K562 (cell line): ENCODE results near the gene ACBD4. TPM values are rescaled to one million over a fixed set of nuclear protein-coding genes. Genes with fewer than 3 reads are reported as not detected.

Experiments used
- ATAC-seq: fragments of 200-7000 bp; cut with Tn5 transposase; 3 replicates; pipeline ENCODE4 v1.9.1; 2020; ENCODE audit warnings: moderate library complexity
- BruUV-seq: library from RNA; stranded (reverse); fragments of 400-500 nt; replicated peaks from 2 replicates; lab custom pipeline; 2021; lab: Mats Ljungman, UMichigan
- CTCF ChIA-PET: fragments of 300-600 bp; formaldehyde crosslinking; extraction: SDS; loops from one replicate; lab custom pipeline; 2021; ENCODE audit warnings: low intra/inter-chr PET ratio; lab: Yijun Ruan, JAX
- POLR2A ChIA-PET: fragments of 300-600, 350-650 bp; sonication (Branson Sonifier 250); formaldehyde crosslinking; extraction: SDS; loops from one replicate; lab custom pipeline; 2021; ENCODE audit warnings: antibody characterized with exemption, inconsistent platforms; lab: Yijun Ruan, JAX
- DNase-seq, 4 experiments: peaks; one replicate each; pipeline versions ENCODE4 v3.0.0 to v3.0.0-alpha.2; 2011 to 2018; ENCODE audit warnings: low spot score in 3 of 4, mixed read lengths in 3 of 4; ENCODE audit errors: extremely low read depth in 1 of 4
- FAIRE-seq: peaks from 2 replicates; lab custom pipeline; 2011; peaks lifted over from hg19 to GRCh38; lab: Jason Lieb, UNC
- H2AFZ ChIP-seq: 2 replicates; pipeline ENCODE4 v1.6.0; 2011; ENCODE audit warnings: low read depth, low read length, control low read depth, inconsistent platforms
- H3K27ac ChIP-seq: fragments of 200-600 bp; 3 replicates; pipeline ENCODE4 v1.8.0; 2011; ENCODE audit warnings: low read depth, mild to moderate bottlenecking, control low read depth, inconsistent platforms, low read length, moderate library complexity, mixed read lengths; ENCODE audit errors: extremely low read depth
- H3K27me3 ChIP-seq, 2 experiments: fragments of 300-600 bp in 1 of 2; 2 replicates in 1 of 2; 3 replicates in 1 of 2; pipeline versions ENCODE4 v1.6.0 to v1.8.0; 2011; ENCODE audit warnings: inconsistent platforms in 2 of 2, low read length in 2 of 2, mild to moderate bottlenecking in 1 of 2, mixed read lengths in 1 of 2, moderate library complexity in 1 of 2; ENCODE audit not compliant: control insufficient read depth in 2 of 2, insufficient read depth in 2 of 2
- H3K36me3 ChIP-seq: fragments of 300-600 bp; 3 replicates; pipeline ENCODE4 v1.8.0; 2011; ENCODE audit warnings: mild to moderate bottlenecking, low read length, inconsistent platforms; ENCODE audit not compliant: control insufficient read depth, insufficient read depth
- H3K4me1 ChIP-seq, 2 experiments: fragments of 200-600 bp in 1 of 2; replicated peaks in 1 of 2; 2 replicates in 1 of 2; 3 replicates in 1 of 2; pipeline versions ENCODE4 v1.5.1 to v1.8.0; 2011; ENCODE audit warnings: inconsistent platforms in 2 of 2, low read length in 2 of 2, mild to moderate bottlenecking in 1 of 2, mixed read lengths in 1 of 2, moderate library complexity in 1 of 2; ENCODE audit not compliant: control insufficient read depth in 2 of 2, insufficient read depth in 2 of 2
- H3K4me2 ChIP-seq: 2 replicates; pipeline ENCODE4 v1.6.1; 2011; ENCODE audit warnings: low read length, control low read depth, inconsistent platforms, mixed read lengths; ENCODE audit not compliant: insufficient read depth
- H3K4me3 ChIP-seq: fragments of 200-600 bp; sonication (generic), shearing (Covaris generic); 2 replicates; pipeline ENCODE4 v1.5.1; 2016; ENCODE audit warnings: control low read depth, inconsistent platforms
- H3K79me2 ChIP-seq: fragments of 200-600 bp; 3 replicates; pipeline ENCODE4 v1.8.0; 2011; ENCODE audit warnings: low read length, inconsistent platforms; ENCODE audit not compliant: control insufficient read depth, insufficient read depth
- H3K9ac ChIP-seq, 2 experiments: 2 replicates each; pipeline versions ENCODE4 v1.6.0 to v1.6.1; 2011; ENCODE audit warnings: low read depth in 2 of 2, low read length in 2 of 2, control low read depth in 1 of 2, inconsistent platforms in 1 of 2, mild to moderate bottlenecking in 1 of 2, mixed read lengths in 1 of 2; ENCODE audit not compliant: insufficient read depth in 1 of 2
- H3K9me1 ChIP-seq: one replicate; pipeline ENCODE4 v1.6.0; 2011; ENCODE audit warnings: inconsistent platforms, mild to moderate bottlenecking, low read length, moderate library complexity; ENCODE audit not compliant: control insufficient read depth, insufficient read depth
- H3K9me3 ChIP-seq: replicated peaks from 2 replicates; pipeline ENCODE4 v1.5.1; 2011; ENCODE audit warnings: low read depth, low read length, inconsistent platforms; ENCODE audit not compliant: control insufficient read depth, insufficient read depth
- H4K20me1 ChIP-seq: replicated peaks from 2 replicates; pipeline ENCODE4 v1.6.1; 2011; ENCODE audit warnings: low read length, inconsistent platforms, mixed read lengths; ENCODE audit not compliant: control insufficient read depth, insufficient read depth
- BCL6 ChIP-seq: fragments of 250-450 bp; sonication (Bioruptor Pico); IDR thresholded peaks from 2 replicates; pipeline ENCODE4 v1.4.0; 2020
- CTBP1 ChIP-seq: fragments of 450-650 bp; IDR thresholded peaks from 2 replicates; pipeline ENCODE4 v1.6.1; 2016; ENCODE audit warnings: borderline replicate concordance
- HDAC2 ChIP-seq: fragments of 450-650 bp; IDR thresholded peaks from 2 replicates; pipeline ENCODE4 v1.6.1; 2016; ENCODE audit warnings: mild to moderate bottlenecking
- HMBOX1 ChIP-seq: sonication (generic); IDR thresholded peaks from 2 replicates; pipeline ENCODE4 v1.6.1; 2016
- LARP7 ChIP-seq: fragments of 450-650 bp; IDR thresholded peaks from 2 replicates; pipeline ENCODE4 v1.6.1; 2016
- MYBL2 ChIP-seq, 2 experiments: fragments of 450-650 bp in 1 of 2; sonication (generic) in 1 of 2; formaldehyde crosslinking in 1 of 2; IDR thresholded peaks; 2 replicates each; pipeline versions ENCODE4 v1.6.1 to v1.8.1; 2017 to 2022; ENCODE audit warnings: borderline replicate concordance in 1 of 2, inconsistent platforms in 1 of 2, low read depth in 1 of 2, mild to moderate bottlenecking in 1 of 2, missing genetic modification reagents in 1 of 2, moderate library complexity in 1 of 2
- PCBP2 ChIP-seq: fragments of 200-400 bp; formaldehyde crosslinking; IDR thresholded peaks from 2 replicates; pipeline ENCODE4 v1.6.1; 2018; ENCODE audit warnings: low read length, low read depth, mild to moderate bottlenecking, moderate library complexity; ENCODE audit not compliant: poor library complexity, severe bottlenecking
- PTBP1 ChIP-seq: fragments of 200-400 bp; formaldehyde crosslinking; IDR thresholded peaks from 2 replicates; pipeline ENCODE4 v1.6.1; 2017; ENCODE audit warnings: low read depth, low read length
- RERE ChIP-seq: sonication (generic); formaldehyde crosslinking; IDR thresholded peaks from 2 replicates; pipeline ENCODE4 v1.8.0; 2023; ENCODE audit warnings: missing genetic modification reagents, mild to moderate bottlenecking, borderline replicate concordance
- SRSF7 ChIP-seq: fragments of 200-400 bp; formaldehyde crosslinking; optimal IDR thresholded peaks from 2 replicates; pipeline ENCODE3; 2017; ENCODE audit warnings: mild to moderate bottlenecking, low read depth, low read length
- TARDBP ChIP-seq: fragments of 450-650 bp; IDR thresholded peaks from 2 replicates; pipeline ENCODE4 v1.6.1; 2016
- ZBTB9 ChIP-seq: fragments of 450-650 bp; formaldehyde crosslinking; IDR thresholded peaks from 2 replicates; pipeline ENCODE4 v1.4.0; 2020; ENCODE audit warnings: mild to moderate bottlenecking, moderate library complexity
- ZKSCAN1 ChIP-seq: fragments of 150-350 bp; IDR thresholded peaks from 2 replicates; pipeline ENCODE4 v1.6.1; 2016; ENCODE audit warnings: low read depth, low read length
- WGBS: fragments of 100-300 bp; shearing (Covaris generic); methylation state at CpG from one replicate; pipeline ENCODE4 v1.1.6; 2016; ENCODE audit warnings: low coverage, mixed read lengths; ENCODE audit not compliant: insufficient coverage; ENCODE audit errors: missing lambda C conversion rate; 5-methylcytosine and 5-hydroxymethylcytosine counted together
- in situ Hi-C: fragments of 300-500 bp; cut with MboI; formaldehyde crosslinking; loops from 4 replicates; pipeline ENCODE4 v1.15.0; 2018; ENCODE audit warnings: inconsistent platforms, mixed read lengths
- intact Hi-C: fragments of 100-400 bp; cut with micrococcal nuclease; formaldehyde crosslinking; loops from 2 replicates; pipeline ENCODE4 v1.14.2; 2022
- polyA plus RNA-seq, 8 experiments: library from polyadenylated mRNA; depleted of rRNA in 4 of 8; stranded (reverse) in 5 of 8; unstranded in 3 of 8; fragments of >200 nt; fragmentation: Nextera tagmentation in 2 of 8; fragmentation: Illumina TruSeq in 1 of 8; extraction: Ambion mirVana in 2 of 8; extraction: Trizol in 1 of 8; gene quantifications; 2 replicates each; pipeline versions ENCODE4 v1.2.1 to v1.2.3, GENCODE V29; 2011 to 2014; ENCODE audit warnings: inconsistent platforms in 1 of 8, missing spikeins in 1 of 8
- total RNA-seq, 7 experiments: library from RNA; depleted of rRNA in 6 of 7; stranded (reverse); fragments of >200 nt in 6 of 7; fragmentation: Illumina TruSeq in 2 of 7; extraction: Trizol in 2 of 7; gene quantifications; 2 replicates each; pipeline versions ENCODE4 v1.2.1 to v1.2.3, GENCODE V29; 2011 to 2021; ENCODE audit warnings: low replicate concordance in 1 of 7
- TF ChIP-seq, protein P1 (sequence below): fragments of 450-650 bp; IDR thresholded peaks from 2 replicates; pipeline ENCODE4 v1.6.1; 2017; ENCODE audit warnings: antibody characterized with exemption

The ACBD4 gene
- total and polyA plus RNA-seq, 9 of the 15 experiments (the other 6 are each of a cell fraction or from before 2014, with no cell fraction given) = 0.14 to 6.9 (median 4.6) TPM

DNA sequence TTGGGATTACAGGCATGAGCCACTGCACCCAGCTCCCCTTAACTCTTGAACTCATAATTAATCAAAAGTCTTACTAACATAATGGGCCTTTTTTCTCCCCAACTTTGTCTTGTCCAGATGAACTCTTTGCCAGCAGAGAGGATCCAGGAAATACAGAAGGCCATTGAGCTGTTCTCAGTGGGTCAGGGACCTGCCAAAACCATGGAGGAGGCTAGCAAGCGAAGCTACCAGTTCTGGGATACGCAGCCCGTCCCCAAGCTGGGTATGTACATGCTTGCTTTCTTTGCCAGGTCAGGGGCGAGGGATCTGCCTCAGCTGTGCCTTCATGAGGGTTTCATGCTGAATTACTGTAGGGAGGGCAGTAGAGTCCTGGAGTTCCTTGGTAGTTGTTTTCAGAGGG, 49.1 kb upstream of the ACBD4 start:
- in situ Hi-C loops = no loop called here
- ATAC-seq (no peak), FAIRE-seq (no peak), DNase-seq (no peak)
- Histone ChIP-seq H4K20me1 (no peaks in the 10 kb centered on the region), H3K9me1 (no peaks in the 10 kb centered on the region), H3K27me3 (no peaks in the 10 kb centered on the region), H3K79me2 (0 out of 3 replicates have a peak, but pooled peaks cover 2% of the 10 kb centered on the region), H3K4me2 (no peak overlapping the region), H3K4me3 (no peak overlapping the region), H3K9me3 (no peaks in the 10 kb centered on the region), H3K4me1 (no peaks in the 10 kb centered on the region), H2AFZ (no peak overlapping the region), H3K36me3 (peaks cover 90% of the 10 kb centered on the region), H3K9ac (no peak overlapping the region), H3K27ac (no peak overlapping the region)
- WGBS = 96% methylated on average over 4 of the region's 4 CpGs
- intact Hi-C loops = no loop called here
- BruUV-seq = no TSS peak
- CTCF ChIA-PET = no interaction called here
- POLR2A ChIA-PET = interaction anchor here (0.6 to 2.0 kb wide), 4 partner anchors 10 to 211 kb away, joined by 4 to 11 read pairs (median 6); no protein-coding TSS in a partner anchor
- TF ChIP-seq CTBP1 = no peak
- TF ChIP-seq BCL6 (CRISPR knock-in tag) = no peak
- no peak for TF ChIP-seq HMBOX1
- no peak for TF ChIP-seq ZBTB9 (CRISPR knock-in tag)
- no peak for TF ChIP-seq RERE
- no peak for TF ChIP-seq LARP7
- no peak for TF ChIP-seq ZKSCAN1
- TF ChIP-seq HDAC2 = no peak
- TF ChIP-seq TARDBP = no peak
- no peak for TF ChIP-seq SRSF7
- no peak for TF ChIP-seq MYBL2 (IDR thresholded peaks at IDR 0.05; ENCODE audit: low read depth)
- TF ChIP-seq MYBL2 (CRISPR knock-in tag; IDR thresholded peaks at IDR 0.05; ENCODE audit: borderline replicate concordance) = no peak
- no peak for TF ChIP-seq PTBP1
- TF ChIP-seq, protein P1, sequence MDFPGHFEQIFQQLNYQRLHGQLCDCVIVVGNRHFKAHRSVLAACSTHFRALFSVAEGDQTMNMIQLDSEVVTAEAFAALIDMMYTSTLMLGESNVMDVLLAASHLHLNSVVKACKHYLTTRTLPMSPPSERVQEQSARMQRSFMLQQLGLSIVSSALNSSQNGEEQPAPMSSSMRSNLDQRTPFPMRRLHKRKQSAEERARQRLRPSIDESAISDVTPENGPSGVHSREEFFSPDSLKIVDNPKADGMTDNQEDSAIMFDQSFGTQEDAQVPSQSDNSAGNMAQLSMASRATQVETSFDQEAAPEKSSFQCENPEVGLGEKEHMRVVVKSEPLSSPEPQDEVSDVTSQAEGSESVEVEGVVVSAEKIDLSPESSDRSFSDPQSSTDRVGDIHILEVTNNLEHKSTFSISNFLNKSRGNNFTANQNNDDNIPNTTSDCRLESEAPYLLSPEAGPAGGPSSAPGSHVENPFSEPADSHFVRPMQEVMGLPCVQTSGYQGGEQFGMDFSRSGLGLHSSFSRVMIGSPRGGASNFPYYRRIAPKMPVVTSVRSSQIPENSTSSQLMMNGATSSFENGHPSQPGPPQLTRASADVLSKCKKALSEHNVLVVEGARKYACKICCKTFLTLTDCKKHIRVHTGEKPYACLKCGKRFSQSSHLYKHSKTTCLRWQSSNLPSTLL = no peak
- no peak for TF ChIP-seq PCBP2
